CD4-positive, alpha-beta T cell (primary cell): ENCODE data around the gene ACTR5. TPM values are rescaled to one million over a fixed set of nuclear protein-coding genes. Genes with fewer than 3 reads are reported as not detected.

ENCODE experiments used
- ATAC-seq: fragments of 200-7000 bp; cut with Tn5 transposase; one replicate; pipeline ENCODE4 v1.10.0; 2022; ENCODE audit warnings: mild to moderate bottlenecking; ENCODE audit not compliant: poor library complexity
- CTCF ChIA-PET: fragments of 350-600 bp; sonication (Branson Sonifier 250); formaldehyde crosslinking; loops from one replicate; lab custom pipeline; 2021; ENCODE audit warnings: antibody characterized with exemption, inconsistent platforms; lab: Charles Lee
- POLR2A ChIA-PET: fragments of 350-600 bp; sonication (Branson Sonifier 250); formaldehyde crosslinking; loops from one replicate; lab custom pipeline; 2021; ENCODE audit warnings: antibody characterized with exemption, inconsistent platforms; lab: Charles Lee
- DNase-seq, 14 experiments: peaks; one replicate each; pipeline ENCODE4 v3.0.0-alpha.2; 2013 to 2020; ENCODE audit warnings: mixed read lengths in 2 of 14
- H3K27ac ChIP-seq, 2 donors: one replicate each; pipeline versions ENCODE4 v1.5.1 to v1.7.0; 2013; ENCODE audit warnings: low read length in 2 of 2, low read depth in 1 of 2, mild to moderate bottlenecking in 1 of 2
- H3K27me3 ChIP-seq, 2 experiments: 1 replicate in 1 of 2; 2 replicates in 1 of 2; pipeline versions ENCODE4 v1.6.1 to v1.7.0; 2013; ENCODE audit warnings: low read length in 2 of 2, control low read depth in 1 of 2, mild to moderate bottlenecking in 1 of 2, moderate library complexity in 1 of 2; ENCODE audit not compliant: insufficient read depth in 2 of 2, control insufficient read depth in 1 of 2
- H3K36me3 ChIP-seq: one replicate; pipeline ENCODE4 v1.6.1; 2013; ENCODE audit warnings: low read length, control low read depth; ENCODE audit not compliant: insufficient read depth
- H3K4me1 ChIP-seq: one replicate; pipeline ENCODE4 v1.6.1; 2013; ENCODE audit warnings: low read length, control low read depth; ENCODE audit not compliant: insufficient read depth
- H3K4me3 ChIP-seq: one replicate; pipeline ENCODE4 v1.5.1; 2013; ENCODE audit warnings: mild to moderate bottlenecking, low read length, moderate library complexity
- H3K9me3 ChIP-seq, 2 experiments: 1 replicate in 1 of 2; 2 replicates in 1 of 2; pipeline versions ENCODE4 v1.6.1 to v1.7.0; 2013; ENCODE audit warnings: low read length in 2 of 2, mild to moderate bottlenecking in 2 of 2, control low read depth in 1 of 2, moderate library complexity in 1 of 2; ENCODE audit not compliant: control insufficient read depth in 1 of 2, insufficient read depth in 1 of 2
- H3K27ac Mint-ChIP-seq: one replicate; pipeline ENCODE4 v1.8.0; 2020; ENCODE audit warnings: mixed read lengths
- H3K27me3 Mint-ChIP-seq: one replicate; pipeline ENCODE4 v1.8.0; 2021; ENCODE audit warnings: mixed read lengths
- H3K36me3 Mint-ChIP-seq: one replicate; pipeline ENCODE4 v1.8.0; 2021; ENCODE audit warnings: low read depth, mixed read lengths
- H3K4me1 Mint-ChIP-seq: one replicate; pipeline ENCODE4 v1.8.0; 2021; ENCODE audit warnings: low read depth, mixed read lengths
- H3K4me3 Mint-ChIP-seq: one replicate; pipeline ENCODE4 v1.8.0; 2020; ENCODE audit warnings: mild to moderate bottlenecking, mixed read lengths
- H3K9me3 Mint-ChIP-seq: one replicate; pipeline ENCODE4 v1.8.0; 2020; ENCODE audit warnings: mixed read lengths
- intact Hi-C, 2 experiments: fragments of 100-400 bp; cut with DNase I in 1 of 2; cut with micrococcal nuclease in 1 of 2; formaldehyde crosslinking; loops; one replicate each; pipeline versions ENCODE4 v1.15.1 to v1.9.0; 2023 to 2025; cut with DNase I, micrococcal nuclease
- total RNA-seq, 174 experiments: library from RNA in 2 of 174; stranded (reverse) in 2 of 174; gene quantifications; one replicate each; pipeline ENCODE4 v1.2.3 and lab custom pipeline; 2021 to 2026
- TF ChIP-seq, protein P1 (sequence below): fragments of 200-600 bp; IDR thresholded peaks from one replicate; pipeline ENCODE4 v1.8.0; 2022; ENCODE audit warnings: antibody characterized with exemption, mild to moderate bottlenecking

The ACTR5 gene
- total RNA-seq, 2 experiments from 2014 or later, result 11.1 to 11.9 TPM

DNA sequence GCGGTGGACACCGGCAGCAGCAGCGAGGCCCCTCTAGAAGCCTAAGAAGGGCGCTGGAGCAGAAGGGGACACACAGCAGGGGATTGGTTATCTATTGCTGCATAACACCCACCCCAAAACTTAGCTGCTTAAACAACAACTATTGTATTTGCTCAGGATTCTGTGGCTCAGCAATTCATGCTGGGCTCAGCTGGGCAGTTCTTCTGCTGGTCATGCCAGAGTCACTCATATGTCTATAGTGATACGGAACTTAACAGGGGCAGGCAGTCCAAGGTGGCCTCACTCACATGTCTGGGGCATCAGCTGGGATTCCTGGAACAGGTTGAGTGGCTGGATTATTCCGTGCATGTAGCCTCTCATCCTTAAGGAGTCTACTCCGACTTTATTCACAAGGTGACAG is 39.6 kb downstream of the ACTR5 start:
- ChIA-PET CTCF (no interaction called here), POLR2A (interaction anchor here (0.6 to 1.0 kb wide), 2 partner anchors 18 to 96 kb away, joined by 3 read pairs; partner anchors contain the start of gene PPP1R16B)
- ATAC-seq (no peak), DNase-seq (no peak)
- Histone ChIP-seq H3K27ac (no peak overlapping the region), H3K4me3 (no peak overlapping the region), H3K27me3 (no peaks in the 10 kb centered on the region), H3K36me3 (no peaks in the 10 kb centered on the region), H3K4me1 (peaks cover 7% of the 10 kb centered on the region), H3K9me3 (no peaks in the 10 kb centered on the region)
- Mint-ChIP-seq H3K27me3 (no peaks in the 10 kb centered on the region), H3K4me1 (peaks cover 6% of the 10 kb centered on the region), H3K27ac (no peak overlapping the region), H3K9me3 (no peaks in the 10 kb centered on the region), H3K36me3 (no peaks in the 10 kb centered on the region), H3K4me3 (no peak overlapping the region)
- intact Hi-C loops, result no loop called here
- TF ChIP-seq, protein P1, sequence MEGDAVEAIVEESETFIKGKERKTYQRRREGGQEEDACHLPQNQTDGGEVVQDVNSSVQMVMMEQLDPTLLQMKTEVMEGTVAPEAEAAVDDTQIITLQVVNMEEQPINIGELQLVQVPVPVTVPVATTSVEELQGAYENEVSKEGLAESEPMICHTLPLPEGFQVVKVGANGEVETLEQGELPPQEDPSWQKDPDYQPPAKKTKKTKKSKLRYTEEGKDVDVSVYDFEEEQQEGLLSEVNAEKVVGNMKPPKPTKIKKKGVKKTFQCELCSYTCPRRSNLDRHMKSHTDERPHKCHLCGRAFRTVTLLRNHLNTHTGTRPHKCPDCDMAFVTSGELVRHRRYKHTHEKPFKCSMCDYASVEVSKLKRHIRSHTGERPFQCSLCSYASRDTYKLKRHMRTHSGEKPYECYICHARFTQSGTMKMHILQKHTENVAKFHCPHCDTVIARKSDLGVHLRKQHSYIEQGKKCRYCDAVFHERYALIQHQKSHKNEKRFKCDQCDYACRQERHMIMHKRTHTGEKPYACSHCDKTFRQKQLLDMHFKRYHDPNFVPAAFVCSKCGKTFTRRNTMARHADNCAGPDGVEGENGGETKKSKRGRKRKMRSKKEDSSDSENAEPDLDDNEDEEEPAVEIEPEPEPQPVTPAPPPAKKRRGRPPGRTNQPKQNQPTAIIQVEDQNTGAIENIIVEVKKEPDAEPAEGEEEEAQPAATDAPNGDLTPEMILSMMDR, result no peak

DNA sequence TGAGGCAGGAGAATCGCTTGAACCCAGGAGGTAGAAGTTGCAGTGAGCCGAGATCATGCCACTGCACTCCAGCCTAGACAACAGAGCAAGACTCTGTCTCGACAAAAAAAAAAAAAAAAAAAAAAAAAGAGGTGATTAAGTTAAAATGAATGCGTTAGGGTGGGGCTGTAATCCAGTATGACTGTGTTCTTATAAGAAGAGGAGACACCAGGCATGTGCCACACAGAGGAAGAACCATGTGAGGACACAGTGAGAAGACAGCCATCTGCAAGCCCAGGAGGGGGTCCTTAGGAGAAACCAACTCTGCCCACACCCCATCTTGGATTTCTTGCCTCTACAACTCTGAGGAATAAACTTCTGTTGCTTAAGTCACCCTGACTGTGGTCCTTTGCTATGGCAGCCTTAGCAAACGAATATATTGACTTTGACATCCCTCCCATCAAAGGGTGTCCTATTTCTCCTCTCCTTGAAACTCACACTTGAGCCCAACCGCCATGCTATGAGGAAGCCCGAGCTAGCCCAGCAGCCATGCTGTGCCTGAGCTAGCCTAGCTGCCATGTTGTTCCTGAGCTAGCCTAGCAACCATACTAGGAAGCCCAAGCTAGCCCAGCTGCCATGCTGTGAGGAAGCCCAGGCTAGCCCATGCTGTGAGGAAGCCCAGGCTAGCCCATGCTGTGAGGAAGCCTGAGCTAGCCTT is 41.4 kb downstream of the ACTR5 start:
- POLR2A ChIA-PET, result interaction anchor here (0.8 to 2.4 kb wide), 2 partner anchors 15 to 18 kb away, joined by 3 to 15 read pairs; partner anchors contain the start of gene PPP1R16B
- TF ChIP-seq, protein P1, result no peak
- H3K27me3 Mint-ChIP-seq, result no peaks in the 10 kb centered on the region
- Histone ChIP-seq H3K36me3 (no peaks in the 10 kb centered on the region), H3K27ac (no peak overlapping the region), H3K9me3 (no peaks in the 10 kb centered on the region), H3K4me3 (no peak overlapping the region), H3K4me1 (peaks cover 10% of the 10 kb centered on the region), H3K27me3 (no peaks in the 10 kb centered on the region)
- no peak overlapping the region for H3K4me3 Mint-ChIP-seq
- H3K4me1 Mint-ChIP-seq, result peaks cover 13% of the 10 kb centered on the region
- H3K27ac Mint-ChIP-seq, result no peak overlapping the region
- no peaks in the 10 kb centered on the region for H3K9me3 Mint-ChIP-seq
- no peak for DNase-seq
- ATAC-seq, result no peak
- intact Hi-C loops, result loop anchor here (1.0 to 5.0 kb wide), 6 partner anchors 16 to 143 kb away; partner anchors contain the start of gene PPP1R16B (in 1 of the 2)
- H3K36me3 Mint-ChIP-seq, result no peaks in the 10 kb centered on the region
- CTCF ChIA-PET, result interaction anchor here (0.7 kb wide), 1 partner anchor 156 kb away, joined by 3 read pairs; no protein-coding TSS in a partner anchor

DNA sequence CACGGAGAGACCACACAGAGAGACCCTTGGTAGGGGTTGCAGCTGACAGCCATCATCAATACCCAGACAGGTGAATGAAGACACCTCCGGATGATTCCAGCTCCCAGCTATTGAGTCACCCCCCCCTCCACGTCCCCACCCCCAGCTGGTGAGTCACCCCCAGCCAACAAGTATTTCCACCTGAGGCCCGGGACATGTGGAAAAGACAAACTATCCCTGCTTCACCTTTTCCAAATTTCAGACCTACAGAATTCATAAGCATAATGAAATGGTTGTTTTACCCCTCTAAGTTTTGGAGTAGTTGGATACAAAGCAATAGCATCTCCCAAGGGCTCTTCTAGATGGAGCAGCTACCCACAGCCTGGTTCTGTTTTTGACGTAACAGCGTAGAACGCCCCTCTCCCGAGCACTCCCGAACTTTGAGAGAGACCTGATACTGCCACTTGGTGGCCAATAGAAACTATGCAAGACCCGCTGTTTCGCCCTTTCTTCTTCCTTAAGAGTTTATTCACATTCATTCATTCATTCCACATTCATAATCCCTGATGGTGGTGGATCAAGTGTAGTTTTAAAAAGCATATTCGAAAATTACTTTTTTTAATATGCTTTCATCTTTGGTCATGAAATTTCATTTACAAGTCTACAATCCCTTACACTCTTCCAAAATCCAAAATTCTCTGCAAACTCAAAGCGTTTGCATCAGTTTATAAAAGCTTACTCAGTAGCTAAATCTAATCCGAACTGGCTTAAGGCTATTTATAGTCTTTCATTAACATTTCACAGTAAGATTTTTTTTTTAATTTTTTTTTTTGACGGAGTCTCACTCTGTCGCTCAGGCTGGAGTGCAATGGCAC is 42.2 kb downstream of the ACTR5 start:
- Mint-ChIP-seq H3K27me3 (no peaks in the 10 kb centered on the region), H3K9me3 (no peaks in the 10 kb centered on the region), H3K4me3 (no peak overlapping the region), H3K27ac (no peak overlapping the region), H3K4me1 (peaks cover 13% of the 10 kb centered on the region), H3K36me3 (no peaks in the 10 kb centered on the region)
- Histone ChIP-seq H3K27me3 (no peaks in the 10 kb centered on the region), H3K4me3 (no peak overlapping the region), H3K9me3 (no peaks in the 10 kb centered on the region), H3K27ac (no peak overlapping the region), H3K4me1 (peaks cover 10% of the 10 kb centered on the region), H3K36me3 (no peaks in the 10 kb centered on the region)
- ATAC-seq, result peak; percentile 96
- peak in 9 of 14 experiments; percentile 17 to 79 (median 51) for DNase-seq
- intact Hi-C loops, result loop anchor here (1.0 to 5.0 kb wide), 6 partner anchors 15 to 144 kb away; partner anchors contain the start of gene PPP1R16B (in 1 of the 2)
- ChIA-PET CTCF (no interaction called here), POLR2A (interaction anchor here (0.8 to 2.4 kb wide), 4 partner anchors 9 to 85 kb away, joined by 3 to 15 read pairs (median 4); partner anchors contain the start of gene PPP1R16B)
- TF ChIP-seq, protein P1, result peak; percentile 85
